ENCODE results near the gene LRRC58. TPM values are rescaled to one million over a fixed set of nuclear protein-coding genes. Genes with fewer than 3 reads are reported as not detected.
A peak's percentile ranks its signal among the peaks of the same experiment; 100 is the strongest.

The LRRC58 gene
- total and polyA plus RNA-seq, 7 donors = 3.4 to 13.2 (median 6.8) TPM

DNA sequence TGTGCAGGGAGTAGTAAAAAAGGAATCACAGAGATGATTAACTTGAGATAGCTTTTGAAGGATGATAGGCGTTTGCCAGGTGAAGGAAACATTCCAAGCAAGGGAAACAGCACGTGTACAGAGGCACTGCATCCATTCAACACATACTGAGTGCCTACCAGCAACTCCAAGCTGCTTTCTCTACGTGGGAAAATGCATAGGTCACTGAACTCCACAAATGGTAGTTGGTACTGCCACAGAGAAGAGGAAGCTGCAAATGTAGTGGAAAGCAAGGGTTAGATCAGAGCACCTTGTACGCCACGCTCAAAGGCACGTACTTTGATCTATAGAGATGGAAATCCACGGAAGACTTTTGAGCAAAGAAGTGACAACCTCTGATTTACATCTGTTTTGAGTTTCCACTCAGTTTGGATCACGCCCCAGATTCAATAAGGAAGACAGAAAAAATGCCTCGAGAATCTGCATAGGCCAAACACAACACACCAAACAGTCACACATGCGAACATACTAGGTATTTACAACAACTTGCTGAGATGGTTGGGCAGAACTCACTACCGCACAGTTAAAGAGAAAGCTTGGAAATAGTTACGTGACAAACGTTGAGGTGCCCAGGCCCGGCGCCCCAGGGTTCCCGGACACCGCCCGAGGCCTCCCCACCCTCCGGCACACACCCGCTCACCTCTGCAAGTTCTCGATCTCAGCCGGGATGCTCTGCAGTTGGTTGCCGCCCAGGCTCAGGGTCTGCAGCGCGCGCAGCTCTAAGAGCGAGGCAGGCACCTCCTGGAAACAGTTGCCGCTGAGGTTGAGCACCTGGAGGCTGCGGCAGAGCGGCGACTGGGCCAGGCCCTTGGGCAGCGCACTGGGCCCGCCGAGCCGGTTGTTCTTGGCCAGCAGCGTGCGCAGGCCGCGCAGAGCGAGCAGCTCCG, 826 bp downstream of the LRRC58 start:
- Histone ChIP-seq H3K27me3 (ENCODE audit: insufficient read depth in 3 of 3, low read length in 2 of 3) (no peaks in the 10 kb centered on the region), H3K36me3 (ENCODE audit: insufficient read depth in 1 of 2, low read depth in 1 of 2) (no peaks in the 10 kb centered on the region), H3K9me3 (no peaks in the 10 kb centered on the region), H3K4me3 (peak overlapping the region; percentile 89), H3K27ac (peak overlapping the region; percentile 94), H3K4me1 (peaks cover 16% of the 10 kb centered on the region)
- 3 to 4% (median 3%) methylated on average over 41 of the region's 41 CpGs for WGBS, 3 donors
- DNase-seq (no peak), ATAC-seq (no peak)
- TF ChIP-seq, protein P1, sequence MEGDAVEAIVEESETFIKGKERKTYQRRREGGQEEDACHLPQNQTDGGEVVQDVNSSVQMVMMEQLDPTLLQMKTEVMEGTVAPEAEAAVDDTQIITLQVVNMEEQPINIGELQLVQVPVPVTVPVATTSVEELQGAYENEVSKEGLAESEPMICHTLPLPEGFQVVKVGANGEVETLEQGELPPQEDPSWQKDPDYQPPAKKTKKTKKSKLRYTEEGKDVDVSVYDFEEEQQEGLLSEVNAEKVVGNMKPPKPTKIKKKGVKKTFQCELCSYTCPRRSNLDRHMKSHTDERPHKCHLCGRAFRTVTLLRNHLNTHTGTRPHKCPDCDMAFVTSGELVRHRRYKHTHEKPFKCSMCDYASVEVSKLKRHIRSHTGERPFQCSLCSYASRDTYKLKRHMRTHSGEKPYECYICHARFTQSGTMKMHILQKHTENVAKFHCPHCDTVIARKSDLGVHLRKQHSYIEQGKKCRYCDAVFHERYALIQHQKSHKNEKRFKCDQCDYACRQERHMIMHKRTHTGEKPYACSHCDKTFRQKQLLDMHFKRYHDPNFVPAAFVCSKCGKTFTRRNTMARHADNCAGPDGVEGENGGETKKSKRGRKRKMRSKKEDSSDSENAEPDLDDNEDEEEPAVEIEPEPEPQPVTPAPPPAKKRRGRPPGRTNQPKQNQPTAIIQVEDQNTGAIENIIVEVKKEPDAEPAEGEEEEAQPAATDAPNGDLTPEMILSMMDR (IDR thresholded peaks at IDR 0.05) = no peak
- intact Hi-C loops (cut with DNase I) = loop anchor here (5.0 kb wide), 2 partner anchors 69 to 456 kb away; no protein-coding TSS in a partner anchor

DNA sequence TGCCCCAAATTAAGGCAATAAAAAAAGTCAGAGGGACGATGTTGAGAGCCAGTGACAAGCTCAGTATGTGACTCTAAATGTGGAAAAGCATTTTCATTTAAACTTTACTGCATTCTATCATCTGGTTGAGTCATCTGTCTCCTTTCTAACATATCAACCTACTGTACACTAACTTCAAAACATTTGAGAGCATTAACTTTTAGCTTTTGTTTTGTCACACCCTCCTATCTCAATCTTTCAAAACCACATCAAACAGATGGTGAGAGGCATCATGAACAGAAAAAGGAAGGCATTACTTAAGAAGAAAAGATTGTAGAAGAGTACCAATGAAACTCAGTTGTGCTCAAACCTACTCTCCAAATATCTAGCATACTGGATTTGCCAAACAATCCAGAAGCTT, 4.8 kb downstream of the LRRC58 start:
- no peak for DNase-seq
- H3K4me3 ChIP-seq = no peak overlapping the region
- no peak for ATAC-seq
- no peak overlapping the region for H3K27ac ChIP-seq
- intact Hi-C loops (cut with DNase I) = no loop called here
- TF ChIP-seq, protein P1 (IDR thresholded peaks at IDR 0.05) = no peak
- H3K36me3 ChIP-seq (ENCODE audit: insufficient read depth in 1 of 2, low read depth in 1 of 2) = no peaks in the 10 kb centered on the region
- H3K4me1 ChIP-seq = peaks cover 7% of the 10 kb centered on the region
- peaks cover 6% of the 10 kb centered on the region for H3K9me3 ChIP-seq
- 18 to 50% (median 49%) methylated on average over 1 of the region's 1 CpG for WGBS, 3 donors
- H3K27me3 ChIP-seq (ENCODE audit: insufficient read depth in 3 of 3, low read length in 2 of 3) = no peaks in the 10 kb centered on the region

DNA sequence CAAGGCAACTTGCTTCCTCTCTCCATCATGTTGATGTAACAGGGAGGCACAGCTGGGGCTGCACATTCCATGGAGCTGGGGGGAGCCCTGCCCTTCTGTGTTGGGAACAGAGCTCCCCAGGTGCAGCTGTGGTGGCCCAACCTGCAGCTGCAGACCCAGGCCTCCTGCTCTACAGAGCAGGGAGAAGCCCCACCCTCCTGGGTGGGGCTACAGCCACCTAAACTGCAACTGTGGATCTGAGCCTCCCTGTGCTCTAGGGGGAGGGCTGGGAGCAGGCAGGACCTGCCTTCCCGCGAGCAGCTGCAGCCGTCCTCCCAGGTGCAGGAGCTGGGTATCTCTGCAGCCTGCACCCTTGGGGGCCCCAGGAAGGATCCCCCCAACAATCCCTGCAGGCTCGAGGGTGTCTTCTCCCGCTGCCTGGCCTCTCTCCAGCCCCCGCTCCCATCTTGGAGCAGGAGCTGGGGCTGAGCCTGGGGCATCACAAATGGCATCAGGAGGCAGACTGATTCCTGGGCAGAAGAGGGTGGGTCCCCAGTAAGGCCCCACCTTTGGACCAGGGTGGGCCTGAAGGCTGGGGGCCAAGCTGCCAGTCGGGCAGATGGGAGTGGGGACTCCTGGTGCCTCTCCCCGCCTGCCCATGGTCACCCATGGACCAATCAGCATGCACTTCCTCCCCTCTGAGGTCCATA, 7.4 kb downstream of the LRRC58 start:
- ATAC-seq (no peak), DNase-seq (no peak)
- WGBS, 3 donors = 93 to 98% (median 95%) methylated on average over 8 of the region's 8 CpGs
- Histone ChIP-seq H3K36me3 (ENCODE audit: insufficient read depth in 1 of 2, low read depth in 1 of 2) (no peaks in the 10 kb centered on the region), H3K4me3 (no peak overlapping the region), H3K9me3 (peaks cover 13% of the 10 kb centered on the region), H3K27me3 (ENCODE audit: insufficient read depth in 3 of 3, low read length in 2 of 3) (no peaks in the 10 kb centered on the region), H3K4me1 (no peaks in the 10 kb centered on the region), H3K27ac (no peak overlapping the region)
- TF ChIP-seq, protein P1 (IDR thresholded peaks at IDR 0.05) = no peak
- intact Hi-C loops (cut with DNase I) = no loop called here

DNA sequence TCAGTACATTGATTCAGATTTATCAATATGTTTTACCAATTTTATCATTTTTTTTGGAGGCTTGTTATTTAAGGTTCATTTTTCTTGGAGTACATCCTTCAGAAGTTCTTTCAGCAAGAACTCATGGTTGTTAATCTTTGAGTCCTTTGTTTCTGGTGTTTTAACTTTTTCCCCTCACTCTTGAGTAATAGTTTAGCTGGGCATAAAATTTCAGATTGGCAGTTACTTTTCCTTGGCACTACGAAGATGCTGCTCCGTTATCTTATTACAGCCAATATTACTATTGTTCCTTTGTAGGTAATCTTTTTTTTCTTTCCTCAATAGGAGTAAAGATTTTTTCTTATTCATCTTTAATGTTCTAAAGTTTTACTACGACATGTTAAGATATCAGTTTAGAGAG, 9.8 kb downstream of the LRRC58 start:
- intact Hi-C loops (cut with DNase I) = no loop called here
- H3K27me3 ChIP-seq (ENCODE audit: insufficient read depth in 3 of 3, low read length in 2 of 3) = no peaks in the 10 kb centered on the region
- TF ChIP-seq, protein P1 (IDR thresholded peaks at IDR 0.05) = no peak
- peaks cover 0 to 9% of the 10 kb centered on the region in 2 donors for H3K36me3 ChIP-seq (ENCODE audit: insufficient read depth in 1 of 2, low read depth in 1 of 2)
- H3K4me1 ChIP-seq = no peaks in the 10 kb centered on the region
- no peak for DNase-seq
- H3K27ac ChIP-seq = no peak overlapping the region
- no peak for ATAC-seq
- peaks cover 13% of the 10 kb centered on the region for H3K9me3 ChIP-seq
- 96 to 99% (median 98%) methylated on average over 3 of the region's 3 CpGs for WGBS, 3 donors
- no peak overlapping the region for H3K4me3 ChIP-seq
